HG02973 (cell line): ENCODE results near the gene CD81.

Experiments
- ATAC-seq: cut with Tn5 transposase; IDR thresholded peaks from one replicate; pipeline ENCODE4 v1.9.1; 2021; ENCODE audit warnings: moderate library complexity; ENCODE audit not compliant: unreplicated experiment

CD81 gene

DNA sequence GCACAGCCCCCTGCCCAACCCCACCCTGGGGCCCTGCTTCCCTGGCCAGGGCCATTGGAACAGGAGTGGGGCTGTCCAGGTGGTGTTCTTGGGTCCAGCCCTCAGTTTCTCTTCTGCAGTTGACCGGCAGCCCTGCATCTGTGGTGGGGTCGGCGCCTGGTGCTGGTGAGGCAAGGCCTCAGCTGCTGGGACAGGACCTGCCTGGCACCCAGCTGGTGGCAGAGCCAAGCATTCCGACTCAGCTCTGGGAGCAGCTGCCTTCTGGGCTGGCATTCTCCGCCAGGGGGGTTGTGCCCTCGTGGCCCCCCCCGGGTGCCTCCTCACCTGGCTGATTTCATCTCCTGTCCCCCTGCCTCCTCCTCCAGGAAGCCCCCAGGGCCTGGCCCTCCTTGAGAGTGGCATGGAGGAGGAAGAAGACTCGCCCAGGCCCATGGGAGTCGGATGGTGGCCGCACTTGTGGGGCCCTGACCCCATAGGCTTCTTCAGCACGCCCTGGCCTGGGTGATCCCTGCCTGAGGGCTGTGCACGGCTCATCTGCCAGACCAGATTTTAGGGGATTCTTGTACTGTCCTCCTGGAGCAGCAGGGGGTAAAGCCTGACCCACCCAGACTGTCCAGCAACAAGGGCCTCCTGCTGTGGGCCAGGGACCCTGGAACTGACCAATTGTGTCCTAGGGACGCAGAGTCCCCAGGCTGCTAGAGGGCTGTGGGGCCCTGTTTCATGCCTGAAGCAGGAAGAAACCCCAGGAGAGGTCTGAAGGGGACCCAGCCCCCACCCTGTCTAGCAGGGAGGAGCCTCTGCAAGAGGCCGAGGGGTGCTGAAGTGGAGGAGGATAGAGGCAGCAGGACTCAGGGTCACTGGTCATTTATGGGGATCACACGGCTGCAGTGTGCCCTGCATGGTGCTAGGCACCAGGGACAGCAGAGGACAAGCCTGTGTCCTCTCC, 11.6 kb downstream of the CD81 start:
- ATAC-seq: no peak

- no peak for ATAC-seq
These were observed 12.4 kb downstream of the CD81 start for GRCh38 chr11:2389377-2390026.

GRCh38 chr11:2390091-2390724, 13.1 kb downstream of the CD81 start:
- no peak for ATAC-seq

- no peak for ATAC-seq
These were observed 13.6 kb downstream of the CD81 start for GRCh38 chr11:2390725-2391151.

- ATAC-seq: no peak
These were observed 14.3 kb downstream of the CD81 start for GRCh38 chr11:2391181-2391975.

DNA sequence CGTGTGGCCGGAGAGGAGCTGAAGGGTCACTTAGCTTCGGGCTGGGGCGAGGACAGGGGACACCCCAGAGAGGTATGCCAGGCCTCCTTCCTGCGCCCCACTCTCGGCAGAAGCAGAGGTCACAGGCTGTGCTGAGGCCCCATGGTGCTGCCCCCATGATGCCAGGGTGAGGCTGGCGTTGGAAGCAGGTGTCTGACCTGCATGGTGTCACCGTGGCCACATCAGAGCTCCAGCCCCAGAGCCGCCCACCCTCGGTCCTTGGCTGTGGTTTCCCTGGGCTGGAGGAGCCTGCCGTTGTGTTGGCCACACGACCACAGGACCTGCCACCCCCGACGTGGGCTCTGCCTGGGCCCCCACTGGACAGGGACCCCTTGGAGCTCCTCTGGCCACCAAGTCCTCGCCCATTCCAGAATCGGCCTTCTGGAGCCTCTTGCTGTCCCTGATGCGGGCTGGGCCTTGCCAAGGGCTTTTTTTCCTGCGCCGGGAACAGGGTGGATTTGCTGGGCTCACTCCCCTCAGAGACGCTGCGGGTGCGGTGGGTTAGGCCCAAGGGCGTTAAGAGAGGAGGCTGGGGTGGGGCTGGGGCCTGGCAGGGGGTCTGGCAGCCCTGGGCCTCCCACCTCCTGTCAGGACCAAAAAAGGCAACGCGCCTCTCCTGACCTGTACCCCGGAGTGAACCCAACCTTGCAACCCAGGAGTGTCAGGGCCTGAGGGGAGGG, 15.3 kb downstream of the CD81 start:
- ATAC-seq: no peak

GRCh38 chr11:2393111-2393868, 16.2 kb downstream of the CD81 start:
- no peak for ATAC-seq

DNA sequence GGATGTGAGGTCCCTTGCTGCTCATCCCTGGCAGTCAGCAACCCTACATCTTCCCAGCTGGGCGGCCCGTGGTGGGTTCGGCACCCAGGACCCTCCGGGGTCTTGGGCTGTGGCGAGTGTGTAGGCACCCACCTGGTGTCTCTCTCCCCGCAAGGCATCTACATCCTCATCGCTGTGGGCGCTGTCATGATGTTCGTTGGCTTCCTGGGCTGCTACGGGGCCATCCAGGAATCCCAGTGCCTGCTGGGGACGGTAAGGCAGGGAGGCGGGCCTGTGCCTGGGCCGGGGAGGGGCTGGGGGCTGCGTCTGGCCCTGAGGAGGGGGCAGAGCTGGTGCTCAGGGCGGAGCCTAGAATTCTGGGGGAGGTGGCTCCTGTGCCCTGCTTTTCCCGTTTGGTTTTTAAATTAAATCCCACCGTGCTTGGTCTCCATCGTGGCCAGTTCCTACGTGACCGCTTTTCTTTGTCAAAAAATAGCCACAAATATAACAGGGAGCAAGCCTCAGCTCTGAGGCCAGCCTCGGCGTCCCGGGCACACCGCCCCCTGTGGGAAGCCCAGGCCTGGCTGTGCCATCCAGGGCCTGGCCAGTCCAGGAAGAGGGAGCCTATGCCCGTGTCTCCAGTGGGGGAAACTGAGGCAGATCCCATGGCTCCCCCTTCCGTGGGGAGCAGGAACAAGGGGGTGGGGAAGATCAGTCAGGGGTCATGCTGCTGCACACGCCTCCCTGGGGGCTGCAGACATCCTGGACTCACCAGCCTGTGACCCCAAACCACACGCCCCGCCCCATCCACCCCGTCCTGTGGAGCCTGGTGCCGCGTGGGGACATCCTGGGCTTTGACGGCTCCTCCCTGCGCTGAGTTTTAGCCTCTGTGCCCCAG, 17.1 kb downstream of the CD81 start:
- no peak for ATAC-seq

DNA sequence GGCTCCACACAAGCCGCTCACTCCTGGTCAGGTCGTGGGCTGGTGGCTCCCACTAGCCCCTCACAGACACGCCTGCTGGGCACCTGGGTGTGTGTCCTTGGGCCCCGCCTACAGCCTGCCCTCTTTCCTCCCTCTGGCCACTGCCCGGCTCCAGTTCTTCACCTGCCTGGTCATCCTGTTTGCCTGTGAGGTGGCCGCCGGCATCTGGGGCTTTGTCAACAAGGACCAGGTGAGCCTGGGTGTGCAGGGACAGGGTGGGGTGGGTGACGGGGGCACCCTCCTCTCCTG, 17.7 kb downstream of the CD81 start:
- no peak for ATAC-seq

GRCh38 chr11:2395211-2395730, 18.2 kb downstream of the CD81 start:
- no peak for ATAC-seq

DNA sequence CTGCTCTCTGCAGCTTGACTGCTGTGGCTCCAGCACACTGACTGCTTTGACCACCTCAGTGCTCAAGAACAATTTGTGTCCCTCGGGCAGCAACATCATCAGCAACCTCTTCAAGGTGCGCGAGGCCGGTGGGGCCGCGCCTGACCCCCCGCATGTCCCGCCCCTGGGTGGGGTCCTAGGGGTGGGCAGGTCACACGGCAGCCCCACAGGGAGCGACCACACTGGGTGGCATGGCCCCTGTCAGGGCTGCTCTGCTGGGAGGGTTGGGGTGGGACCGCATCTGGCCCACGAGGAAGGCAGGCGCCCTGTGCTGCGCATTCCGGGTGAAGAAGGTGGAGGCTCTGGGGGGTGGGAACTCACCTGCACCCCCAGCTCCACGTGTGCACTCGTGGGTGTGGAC, 18.7 kb downstream of the CD81 start:
- ATAC-seq: no peak

GRCh38 chr11:2396471-2396870, 19.4 kb downstream of the CD81 start:
- ATAC-seq: no peak

GRCh38 chr11:2397005-2397404, 19.9 kb downstream of the CD81 start:
- ATAC-seq: no peak

GRCh38 chr11:2398664-2399355, 21.7 kb downstream of the CD81 start:
- no peak for ATAC-seq

DNA sequence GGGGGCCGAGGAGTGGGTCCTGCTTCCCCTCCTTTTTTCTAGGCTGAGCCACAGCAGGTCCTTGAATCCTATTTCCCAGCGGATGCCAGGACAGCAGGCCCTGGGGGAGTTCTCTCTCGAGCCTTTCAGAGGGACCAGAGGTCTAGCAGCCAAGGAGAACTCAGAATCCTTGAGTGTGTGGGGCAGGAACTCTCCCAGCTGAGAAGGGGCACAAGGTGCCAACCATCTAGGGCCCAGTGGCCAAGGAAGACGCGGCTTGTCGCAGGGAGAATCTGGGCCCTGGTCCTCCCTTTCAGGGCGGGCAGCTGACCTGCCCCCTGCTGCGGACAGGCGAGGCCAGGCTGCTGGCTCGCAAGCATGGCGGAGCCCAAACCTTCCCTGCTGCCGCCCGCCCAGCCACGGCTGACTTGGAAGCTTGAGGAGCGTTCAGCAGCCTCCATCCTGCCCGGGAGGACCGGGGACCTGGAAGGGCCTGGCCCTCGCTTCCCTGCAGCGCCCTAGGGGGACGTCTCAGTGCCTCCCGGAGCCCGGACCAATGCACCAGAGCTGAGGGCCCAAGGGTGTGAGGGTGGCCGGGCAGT, 22.5 kb downstream of the CD81 start:
- ATAC-seq: no peak

GRCh38 chr11:2400069-2400761, 23.1 kb downstream of the CD81 start, which contains the start of gene TSSC4:
TSS of gene TSSC4 (plus strand) at chr11:2400750. CDS start at chr11:2402634, 1,884 bp downstream.
- peak; percentile 75 for ATAC-seq
